ENCODE data around the gene MMP13.

MMP13 gene

GRCh38 chr11:102929166-102929565, 26.4 kb downstream of the MMP13 start:
- no peak overlapping the region for H3K4me3 ChIP-seq (ENCODE audit: low read depth, low read length)
- no peak for TF ChIP-seq CTCF (conservative IDR thresholded peaks at IDR 0.05; ENCODE audit: low read depth, low read length)
- DNase-seq (ENCODE audit: low read depth), result no peak

- no peak for TF ChIP-seq CTCF (conservative IDR thresholded peaks at IDR 0.05; ENCODE audit: low read depth, low read length)
- no peak overlapping the region for H3K4me3 ChIP-seq (ENCODE audit: low read depth, low read length)
- no peak for DNase-seq (ENCODE audit: low read depth)
These were observed 27.3 kb downstream of the MMP13 start for GRCh38 chr11:102928247-102928646.

- no peak for TF ChIP-seq CTCF (conservative IDR thresholded peaks at IDR 0.05; ENCODE audit: low read depth, low read length)
- no peak for DNase-seq (ENCODE audit: low read depth)
- no peak overlapping the region for H3K4me3 ChIP-seq (ENCODE audit: low read depth, low read length)
These were observed 27.9 kb downstream of the MMP13 start for GRCh38 chr11:102927624-102927990.

GRCh38 chr11:102926961-102927623, 28.4 kb downstream of the MMP13 start:
- no peak for TF ChIP-seq CTCF (conservative IDR thresholded peaks at IDR 0.05; ENCODE audit: low read depth, low read length)
- H3K4me3 ChIP-seq (ENCODE audit: low read depth, low read length), result no peak overlapping the region
- DNase-seq (ENCODE audit: low read depth), result no peak

- no peak for DNase-seq (ENCODE audit: low read depth)
- TF ChIP-seq CTCF (conservative IDR thresholded peaks at IDR 0.05; ENCODE audit: low read depth, low read length), result no peak
- H3K4me3 ChIP-seq (ENCODE audit: low read depth, low read length), result no peak overlapping the region
These were observed 29.0 kb downstream of the MMP13 start for GRCh38 chr11:102926517-102926916.

- H3K4me3 ChIP-seq (ENCODE audit: low read depth, low read length), result no peak overlapping the region
- no peak for TF ChIP-seq CTCF (conservative IDR thresholded peaks at IDR 0.05; ENCODE audit: low read depth, low read length)
- no peak for DNase-seq (ENCODE audit: low read depth)
These were observed 29.5 kb downstream of the MMP13 start for GRCh38 chr11:102925988-102926387.

GRCh38 chr11:102924851-102925380, 30.6 kb downstream of the MMP13 start:
- DNase-seq (ENCODE audit: low read depth), result no peak
- TF ChIP-seq CTCF (conservative IDR thresholded peaks at IDR 0.05; ENCODE audit: low read depth, low read length), result no peak
- H3K4me3 ChIP-seq (ENCODE audit: low read depth, low read length), result no peak overlapping the region

Measured in choroid plexus epithelial cell (primary cell).